ENCODE results near the gene PHPT1. TPM values are rescaled to one million over a fixed set of nuclear protein-coding genes. Genes with fewer than 3 reads are reported as not detected.

Gene PHPT1
- total RNA-seq, 1 experiment from 2014 or later, result 79.9 TPM

DNA sequence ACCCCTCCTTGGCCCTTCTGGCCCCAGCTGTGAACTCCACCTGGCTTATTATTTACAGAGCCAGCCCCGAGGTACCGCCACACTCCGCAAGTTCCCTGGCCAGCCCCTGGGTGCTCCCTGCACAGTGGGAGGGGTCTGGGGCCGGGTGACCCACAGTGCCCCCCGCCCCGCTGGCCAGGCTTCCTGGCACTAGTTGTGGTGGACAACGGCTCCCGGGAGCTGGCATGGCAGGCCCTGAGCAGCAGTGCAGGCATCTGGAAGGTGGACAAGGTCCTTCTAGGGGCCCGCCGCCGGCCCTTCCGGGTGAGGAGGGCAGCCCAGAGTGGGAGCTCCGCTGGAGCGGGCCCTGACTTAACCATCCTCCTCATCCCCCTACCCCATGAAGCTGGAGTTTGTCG is 6.9 kb downstream of the PHPT1 start:
- no peak overlapping the region for H3K4me3 ChIP-seq
- no peaks in the 10 kb centered on the region for H3K27me3 ChIP-seq
- 0 out of 2 replicates have a peak, but pooled peaks cover 2% of the 10 kb centered on the region for H3K36me3 ChIP-seq
- no peaks in the 10 kb centered on the region for H3K9me3 ChIP-seq (replicated peaks)
- H3K27ac ChIP-seq, result no peak overlapping the region
- DNase-seq, result no peak
- no peaks in the 10 kb centered on the region for H3K4me1 ChIP-seq

DNA sequence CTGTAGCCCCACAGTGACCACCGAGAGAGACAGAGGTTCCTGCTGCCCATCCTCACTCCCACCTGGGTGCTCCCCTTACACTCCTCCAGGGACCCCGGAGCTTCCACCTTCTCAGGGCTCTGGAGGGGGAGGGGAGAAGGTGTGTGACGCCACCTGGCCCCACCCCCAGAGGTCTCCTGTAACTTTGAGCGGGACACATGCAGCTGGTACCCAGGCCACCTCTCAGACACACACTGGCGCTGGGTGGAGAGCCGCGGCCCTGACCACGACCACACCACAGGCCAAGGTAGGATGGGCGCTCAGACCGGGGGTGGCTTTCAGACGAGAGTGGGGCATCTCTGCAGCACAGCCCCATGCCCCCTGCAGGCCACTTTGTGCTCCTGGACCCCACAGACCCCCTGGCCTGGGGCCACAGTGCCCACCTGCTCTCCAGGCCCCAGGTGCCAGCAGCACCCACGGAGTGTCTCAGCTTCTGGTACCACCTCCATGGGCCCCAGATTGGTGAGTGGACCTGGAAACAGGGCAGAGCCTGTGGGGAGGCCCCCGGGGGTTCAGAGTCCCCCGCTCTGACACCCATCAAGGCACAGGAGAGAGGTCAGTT is 7.4 kb downstream of the PHPT1 start:
- DNase-seq, result no peak
- Histone ChIP-seq H3K27ac (no peak overlapping the region), H3K27me3 (no peaks in the 10 kb centered on the region), H3K4me3 (no peak overlapping the region), H3K9me3 (replicated peaks) (no peaks in the 10 kb centered on the region), H3K4me1 (no peaks in the 10 kb centered on the region), H3K36me3 (peaks cover 2% of the 10 kb centered on the region; the same call in 1 of the 2 replicates)

DNA sequence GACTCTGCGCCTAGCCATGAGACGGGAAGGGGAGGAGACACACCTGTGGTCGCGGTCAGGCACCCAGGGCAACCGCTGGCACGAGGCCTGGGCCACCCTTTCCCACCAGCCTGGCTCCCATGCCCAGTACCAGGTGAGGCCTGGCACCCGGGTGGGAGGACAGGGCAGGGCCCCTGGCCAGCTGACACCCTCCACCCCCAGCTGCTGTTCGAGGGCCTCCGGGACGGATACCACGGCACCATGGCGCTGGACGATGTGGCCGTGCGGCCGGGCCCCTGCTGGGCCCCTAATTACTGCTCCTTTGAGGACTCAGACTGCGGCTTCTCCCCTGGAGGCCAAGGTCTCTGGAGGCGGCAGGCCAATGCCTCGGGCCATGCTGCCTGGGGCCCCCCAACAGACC is 8.0 kb downstream of the PHPT1 start:
- no peak for DNase-seq
- H3K27ac ChIP-seq, result no peak overlapping the region
- H3K9me3 ChIP-seq (replicated peaks), result no peaks in the 10 kb centered on the region
- no peaks in the 10 kb centered on the region for H3K4me1 ChIP-seq
- H3K27me3 ChIP-seq, result no peaks in the 10 kb centered on the region
- H3K4me3 ChIP-seq, result no peak overlapping the region
- peaks cover 2% of the 10 kb centered on the region; the same call in 1 of the 2 replicates for H3K36me3 ChIP-seq

DNA sequence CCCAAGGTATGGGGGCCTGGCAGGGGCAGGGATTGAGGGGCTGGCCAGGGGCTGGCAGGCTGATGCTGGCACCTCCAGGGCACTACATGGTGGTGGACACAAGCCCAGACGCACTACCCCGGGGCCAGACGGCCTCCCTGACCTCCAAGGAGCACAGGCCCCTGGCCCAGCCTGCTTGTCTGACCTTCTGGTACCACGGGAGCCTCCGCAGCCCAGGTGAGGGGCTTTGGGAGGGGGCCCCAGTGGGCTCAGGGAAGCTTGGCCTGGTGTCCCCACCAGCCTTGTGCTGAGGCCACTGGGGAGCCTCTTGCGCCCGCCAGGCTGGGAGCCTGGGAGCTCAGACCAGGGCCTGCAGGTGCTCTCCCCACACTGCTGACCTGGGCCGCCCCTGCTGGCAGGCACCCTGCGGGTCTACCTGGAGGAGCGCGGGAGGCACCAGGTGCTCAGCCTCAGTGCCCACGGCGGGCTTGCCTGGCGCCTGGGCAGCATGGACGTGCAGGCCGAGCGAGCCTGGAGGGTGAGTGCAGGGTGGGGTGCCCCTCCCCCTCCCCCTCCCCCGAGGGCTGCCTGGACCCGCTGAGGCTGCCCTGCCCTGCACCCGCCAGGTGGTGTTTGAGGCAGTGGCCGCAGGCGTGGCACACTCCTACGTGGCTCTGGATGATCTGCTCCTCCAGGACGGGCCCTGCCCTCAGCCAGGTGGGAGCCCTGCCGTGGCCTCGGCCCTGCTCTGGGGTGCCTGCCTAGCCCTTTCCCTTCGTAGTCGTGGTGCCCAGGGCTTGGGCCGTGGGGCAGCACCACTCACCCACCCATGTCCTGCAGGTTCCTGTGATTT is 8.6 kb downstream of the PHPT1 start:
- H3K9me3 ChIP-seq (replicated peaks), result no peaks in the 10 kb centered on the region
- H3K27ac ChIP-seq, result no peak overlapping the region
- no peaks in the 10 kb centered on the region for H3K27me3 ChIP-seq
- no peak for DNase-seq
- H3K36me3 ChIP-seq, result peaks cover 8% of the 10 kb centered on the region
- H3K4me1 ChIP-seq, result no peaks in the 10 kb centered on the region
- no peak overlapping the region for H3K4me3 ChIP-seq

DNA sequence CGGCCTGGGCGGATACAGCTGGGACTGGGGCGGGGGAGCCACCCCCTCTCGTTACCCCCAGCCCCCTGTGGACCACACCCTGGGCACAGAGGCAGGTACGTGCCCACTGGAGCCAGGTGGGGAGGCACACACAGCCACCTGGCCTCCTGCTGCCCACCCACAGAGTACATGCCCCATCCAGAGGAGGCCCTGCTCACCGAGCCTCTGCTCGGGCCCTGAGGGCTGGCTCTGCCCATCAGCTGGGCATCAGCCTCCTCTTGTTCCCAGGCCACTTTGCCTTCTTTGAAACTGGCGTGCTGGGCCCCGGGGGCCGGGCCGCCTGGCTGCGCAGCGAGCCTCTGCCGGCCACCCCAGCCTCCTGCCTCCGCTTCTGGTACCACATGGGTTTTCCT is 9.2 kb downstream of the PHPT1 start:
- H3K27me3 ChIP-seq, result no peaks in the 10 kb centered on the region
- H3K36me3 ChIP-seq, result peaks cover 14% of the 10 kb centered on the region
- DNase-seq, result no peak
- no peak overlapping the region for H3K27ac ChIP-seq
- H3K4me3 ChIP-seq, result no peak overlapping the region
- H3K4me1 ChIP-seq, result no peaks in the 10 kb centered on the region
- H3K9me3 ChIP-seq (replicated peaks), result no peaks in the 10 kb centered on the region

DNA sequence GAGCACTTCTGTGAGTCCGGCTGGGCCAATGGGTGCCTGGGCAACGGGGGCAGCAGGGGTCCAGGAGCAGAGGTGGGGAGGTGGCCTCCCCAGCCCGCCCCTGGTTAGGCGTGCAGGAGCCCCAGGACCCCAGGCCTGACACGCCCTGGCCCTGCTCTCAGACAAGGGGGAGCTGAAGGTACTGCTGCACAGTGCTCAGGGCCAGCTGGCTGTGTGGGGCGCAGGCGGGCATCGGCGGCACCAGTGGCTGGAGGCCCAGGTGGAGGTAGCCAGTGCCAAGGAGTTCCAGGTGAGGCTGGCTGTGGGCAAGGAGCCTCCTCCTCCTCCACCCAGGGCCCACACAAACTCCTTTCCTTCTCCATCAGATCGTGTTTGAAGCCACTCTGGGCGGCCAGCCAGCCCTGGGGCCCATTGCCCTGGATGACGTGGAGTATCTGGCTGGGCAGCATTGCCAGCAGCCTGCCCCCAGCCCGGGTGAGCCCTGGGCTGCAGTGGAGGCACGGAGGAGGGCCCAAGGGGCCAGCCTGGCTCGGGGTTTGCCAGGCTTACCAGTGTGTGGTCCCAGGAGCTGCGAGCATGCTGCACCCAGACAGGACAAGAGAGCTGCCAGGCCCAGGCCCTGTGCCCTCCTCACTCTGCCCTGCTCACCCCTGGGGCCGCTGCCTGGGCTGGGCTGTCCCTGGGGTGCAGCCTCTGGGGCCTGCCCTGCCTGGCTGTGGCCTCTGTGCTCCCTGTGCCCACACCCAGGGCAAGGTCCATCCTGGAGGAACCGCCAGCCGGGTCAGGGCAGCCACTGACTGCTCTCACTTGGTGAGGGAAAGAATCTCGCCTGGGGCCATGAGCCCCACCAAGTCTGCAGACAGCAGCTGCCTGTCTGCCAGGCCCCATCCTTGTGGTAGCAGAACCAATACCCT is 9.9 kb downstream of the PHPT1 start:
- no peaks in the 10 kb centered on the region for H3K4me1 ChIP-seq
- H3K27me3 ChIP-seq, result no peaks in the 10 kb centered on the region
- no peak overlapping the region for H3K4me3 ChIP-seq
- H3K36me3 ChIP-seq, result peaks cover 21% of the 10 kb centered on the region
- DNase-seq, result no peak
- no peaks in the 10 kb centered on the region for H3K9me3 ChIP-seq (replicated peaks)
- no peak overlapping the region for H3K27ac ChIP-seq

DNA sequence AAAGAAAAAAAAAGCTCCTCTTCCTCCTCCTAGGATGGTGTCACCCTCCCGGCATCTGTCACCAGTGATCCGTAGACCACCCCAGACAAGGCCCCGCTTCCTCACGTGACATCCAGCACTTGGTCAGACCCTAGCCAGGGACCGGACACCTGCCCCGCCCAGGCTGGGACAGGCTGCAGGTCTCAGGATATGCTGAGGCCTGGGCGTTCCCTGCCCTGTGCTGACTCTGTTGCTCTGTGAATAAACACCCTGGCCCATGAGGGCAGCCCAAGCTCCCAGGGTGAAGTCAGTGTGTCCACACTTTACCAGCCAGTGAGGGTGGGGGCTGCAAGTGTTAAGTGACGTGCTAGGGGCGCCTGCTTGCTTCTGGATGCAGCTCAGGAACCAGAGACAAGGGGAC is 11.3 kb downstream of the PHPT1 start:
- no peak overlapping the region for H3K27ac ChIP-seq
- no peaks in the 10 kb centered on the region for H3K27me3 ChIP-seq
- no peak for DNase-seq
- H3K36me3 ChIP-seq, result peaks cover 28% of the 10 kb centered on the region
- H3K4me1 ChIP-seq, result no peaks in the 10 kb centered on the region
- H3K4me3 ChIP-seq, result no peak overlapping the region
- H3K9me3 ChIP-seq (replicated peaks), result no peaks in the 10 kb centered on the region

DNA sequence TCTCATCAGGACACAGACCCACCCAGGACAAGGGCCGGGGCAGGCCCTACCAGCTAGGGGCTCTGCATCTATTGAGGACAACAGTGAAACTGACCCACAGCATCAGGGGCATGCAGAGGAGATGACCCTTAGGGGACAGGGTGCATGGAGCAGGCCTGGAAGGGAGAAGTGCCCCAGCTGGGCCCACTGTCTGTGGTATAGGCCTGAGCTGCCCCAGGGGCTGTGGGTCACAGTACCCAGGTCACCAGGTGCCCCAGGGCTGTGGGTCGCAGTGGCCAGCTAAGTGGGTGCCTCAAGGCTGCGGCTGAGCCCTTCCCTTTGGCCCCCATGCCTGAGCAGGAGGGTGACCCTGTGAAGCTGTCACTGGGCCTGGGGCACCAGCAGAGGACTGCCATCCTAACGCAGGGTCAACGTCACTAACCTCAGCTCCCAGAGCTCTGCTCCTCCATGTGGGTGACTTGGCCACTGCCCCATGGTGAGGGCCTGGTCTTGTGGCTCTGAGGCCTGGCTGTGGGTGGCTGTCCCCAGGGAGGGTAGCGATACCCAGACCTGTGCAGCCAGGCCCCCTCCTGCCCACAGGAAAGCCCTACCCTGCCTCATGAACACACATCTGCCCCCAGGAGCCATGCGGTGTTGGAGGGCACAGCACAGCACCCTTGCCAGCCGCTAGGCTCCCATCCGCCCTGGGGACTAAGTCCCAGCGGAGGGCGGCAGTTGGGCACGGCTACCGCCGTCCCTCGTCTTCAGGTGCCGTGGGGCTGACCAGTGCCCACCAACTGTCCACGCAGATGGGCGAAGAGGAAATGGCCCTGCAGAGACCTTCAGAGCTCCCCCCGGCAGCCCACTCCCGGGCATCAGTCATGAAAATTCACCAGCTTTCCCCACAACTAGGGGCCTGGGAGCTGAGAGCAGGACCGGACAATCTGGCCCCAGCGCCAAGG is 12.0 kb downstream of the PHPT1 start:
- DNase-seq, result no peak
- H3K36me3 ChIP-seq, result peaks cover 28% of the 10 kb centered on the region
- H3K27me3 ChIP-seq, result no peaks in the 10 kb centered on the region
- no peak overlapping the region for H3K27ac ChIP-seq
- H3K4me3 ChIP-seq, result no peak overlapping the region
- H3K9me3 ChIP-seq (replicated peaks), result no peaks in the 10 kb centered on the region
- H3K4me1 ChIP-seq, result no peaks in the 10 kb centered on the region

DNA sequence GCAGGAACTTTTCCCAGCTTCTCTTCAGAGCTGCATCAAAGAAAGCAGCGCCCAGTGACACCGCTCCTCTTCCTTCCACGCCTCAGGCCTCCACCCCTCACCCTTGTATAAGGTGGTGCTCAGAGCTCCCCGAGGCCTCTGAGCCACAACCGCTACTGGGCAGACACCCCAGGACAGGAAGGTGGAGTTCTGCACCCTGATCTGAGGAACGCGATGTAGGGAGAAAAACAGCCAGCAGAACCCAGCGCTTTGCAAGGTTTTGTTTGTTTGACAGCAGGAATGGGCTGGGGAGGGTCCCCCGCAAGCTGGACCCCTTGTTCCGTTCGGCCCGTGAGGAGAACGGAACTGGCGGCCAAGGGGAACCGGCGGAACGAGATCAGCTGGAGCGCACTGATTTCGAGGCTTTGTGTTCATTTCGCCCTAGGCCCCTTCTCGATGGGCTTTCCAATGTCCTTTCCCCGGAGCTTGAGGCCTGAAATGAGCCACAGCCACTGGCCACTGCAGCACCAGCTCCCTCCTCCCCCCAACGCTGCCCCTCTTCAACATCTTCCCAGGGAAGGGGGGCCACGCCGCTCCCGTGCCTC is 12.8 kb downstream of the PHPT1 start:
- Histone ChIP-seq H3K4me1 (peaks cover 3% of the 10 kb centered on the region; the same call in 1 of the 2 replicates), H3K27me3 (no peaks in the 10 kb centered on the region), H3K36me3 (peaks cover 28% of the 10 kb centered on the region)

DNA sequence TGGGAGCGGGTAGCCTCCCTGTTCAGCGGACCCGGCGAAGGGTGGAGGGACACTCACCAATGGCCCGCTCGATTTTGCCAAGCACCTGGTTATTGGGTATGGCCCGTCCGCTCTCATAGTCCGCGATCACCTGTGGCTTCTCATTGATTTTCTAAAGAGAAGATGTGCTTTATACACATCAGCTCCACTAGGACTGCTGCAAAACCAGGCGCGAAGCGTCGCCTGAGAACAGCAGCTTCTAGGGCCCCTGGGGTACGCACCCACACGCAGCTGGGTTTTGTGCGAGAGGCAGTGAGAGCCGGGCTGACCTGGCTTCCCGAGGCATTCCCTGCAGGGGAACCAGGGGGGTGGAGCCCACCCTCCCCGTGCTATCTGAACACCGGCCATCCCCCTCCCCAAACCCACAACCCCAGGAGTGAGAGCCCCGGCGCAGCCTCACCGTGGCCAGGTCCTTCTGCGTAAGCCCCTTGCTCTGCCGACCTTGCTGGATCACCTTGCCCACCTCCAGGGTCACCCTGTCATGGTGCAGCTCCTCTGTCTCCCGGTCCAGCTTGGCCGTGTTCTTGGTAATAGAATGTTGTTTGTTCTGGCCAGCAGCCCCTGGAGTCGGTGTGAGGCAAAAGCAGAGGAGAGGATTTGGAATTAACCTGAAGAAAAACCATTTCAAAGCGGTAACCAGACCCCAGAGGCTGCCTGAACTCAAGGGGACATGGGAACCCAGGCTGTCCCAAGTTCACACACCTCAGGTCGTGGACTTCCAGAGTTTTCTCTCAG is 13.8 kb downstream of the PHPT1 start:
- DNase-seq, result no peak
- no peak overlapping the region for H3K4me3 ChIP-seq
- peaks cover 28% of the 10 kb centered on the region for H3K36me3 ChIP-seq
- H3K27me3 ChIP-seq, result no peaks in the 10 kb centered on the region
- peaks cover 4% of the 10 kb centered on the region; the same call in 1 of the 2 replicates for H3K4me1 ChIP-seq
- peaks cover 7% of the 10 kb centered on the region; the same call in 1 of the 2 replicates for H3K9me3 ChIP-seq (replicated peaks)
- no peak overlapping the region for H3K27ac ChIP-seq

More for the DNA sequence above, 12.8 kb downstream of the PHPT1 start:
- DNase-seq, result no peak
- H3K27ac ChIP-seq, result no peak overlapping the region
- H3K9me3 ChIP-seq (replicated peaks), result no peaks in the 10 kb centered on the region
- H3K4me3 ChIP-seq, result no peak overlapping the region

DNA sequence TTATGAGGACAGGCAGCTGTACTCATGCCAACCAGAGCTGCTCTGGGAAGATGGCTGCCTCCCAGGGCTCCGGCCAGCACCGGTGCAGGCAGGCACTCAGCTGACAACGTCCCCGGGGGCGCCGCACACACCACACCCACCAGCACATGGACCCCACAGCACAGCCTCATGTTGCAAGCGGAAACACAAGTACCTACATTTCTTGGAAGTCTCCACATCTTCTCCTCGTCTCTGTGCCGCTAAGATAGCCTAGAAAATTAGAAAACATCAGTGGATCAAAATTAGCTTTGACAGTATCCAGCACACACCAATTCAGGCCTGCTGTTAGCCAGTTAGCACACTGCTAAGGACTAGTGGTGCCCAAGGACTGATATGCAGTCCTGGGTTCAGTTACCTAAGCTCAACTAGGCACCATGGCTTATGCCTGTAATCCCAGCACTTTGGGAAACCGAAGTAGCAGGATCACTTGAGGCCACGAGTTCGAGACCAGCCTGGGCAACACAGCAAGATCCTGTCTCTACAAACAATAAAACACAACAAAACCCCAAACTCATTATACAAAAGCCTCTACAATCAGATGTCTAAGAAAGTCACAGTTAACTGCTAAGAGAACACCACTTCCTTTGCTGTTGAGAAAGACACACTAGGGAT is 14.5 kb downstream of the PHPT1 start:
- H3K4me1 ChIP-seq, result peaks cover 4% of the 10 kb centered on the region; the same call in 1 of the 2 replicates
- peaks cover 28% of the 10 kb centered on the region for H3K36me3 ChIP-seq
- peaks cover 7% of the 10 kb centered on the region; the same call in 1 of the 2 replicates for H3K9me3 ChIP-seq (replicated peaks)
- no peak for DNase-seq
- H3K4me3 ChIP-seq, result no peak overlapping the region
- H3K27me3 ChIP-seq, result no peaks in the 10 kb centered on the region
- no peak overlapping the region for H3K27ac ChIP-seq

DNA sequence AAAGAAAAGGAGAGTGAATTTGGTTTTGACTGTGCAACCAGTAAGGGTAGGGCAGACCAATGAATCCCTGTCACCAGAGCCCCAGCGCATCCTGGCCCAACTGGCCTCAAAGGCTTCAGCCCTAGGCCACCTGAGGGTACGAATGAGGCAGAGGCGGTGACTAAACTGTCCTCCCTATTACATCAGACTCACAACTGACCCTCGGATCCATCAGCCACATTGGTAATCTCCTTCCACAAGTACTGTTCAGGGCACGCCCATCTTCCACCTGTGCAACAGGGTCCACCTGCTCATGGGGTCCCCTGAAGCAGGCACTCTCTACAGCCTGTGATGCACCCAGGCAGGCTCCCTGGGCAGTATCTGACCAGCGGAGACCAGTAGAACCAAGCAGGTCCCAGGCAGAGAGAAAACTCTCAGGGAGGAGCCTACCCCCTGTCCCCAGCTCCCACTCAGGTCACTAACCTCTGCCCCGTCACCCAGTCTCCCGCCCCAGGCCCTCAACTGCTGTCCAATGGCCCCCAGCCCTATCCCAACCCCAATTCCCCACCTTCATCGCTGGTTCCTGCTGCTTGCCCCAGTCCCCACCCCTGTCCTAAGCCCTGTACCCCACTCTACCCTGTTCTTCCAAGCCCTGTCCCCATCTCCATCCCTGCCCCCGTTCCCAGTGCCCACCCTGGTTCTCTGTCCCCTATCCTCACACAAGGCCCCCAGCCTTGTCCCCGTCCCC is 16.0 kb downstream of the PHPT1 start:
- DNase-seq, result no peak
- peaks cover 4% of the 10 kb centered on the region; the same call in 1 of the 2 replicates for H3K4me1 ChIP-seq
- H3K9me3 ChIP-seq (replicated peaks), result peaks cover 7% of the 10 kb centered on the region; the same call in 1 of the 2 replicates
- H3K36me3 ChIP-seq, result peaks cover 26% of the 10 kb centered on the region
- H3K4me3 ChIP-seq, result peak overlapping the region; percentile 92
- no peaks in the 10 kb centered on the region for H3K27me3 ChIP-seq
- no peak overlapping the region for H3K27ac ChIP-seq

All from SJCRH30 (cell line).